ENCODE data around the gene GORASP1. TPM values are rescaled to one million over a fixed set of nuclear protein-coding genes. Genes with fewer than 3 reads are reported as not detected.

Gene GORASP1
- total and polyA plus RNA-seq, 2 of the 13 experiments (the other 11 are each of a cell fraction or from before 2014, with no cell fraction given): 36.4 to 39.8 TPM

DNA sequence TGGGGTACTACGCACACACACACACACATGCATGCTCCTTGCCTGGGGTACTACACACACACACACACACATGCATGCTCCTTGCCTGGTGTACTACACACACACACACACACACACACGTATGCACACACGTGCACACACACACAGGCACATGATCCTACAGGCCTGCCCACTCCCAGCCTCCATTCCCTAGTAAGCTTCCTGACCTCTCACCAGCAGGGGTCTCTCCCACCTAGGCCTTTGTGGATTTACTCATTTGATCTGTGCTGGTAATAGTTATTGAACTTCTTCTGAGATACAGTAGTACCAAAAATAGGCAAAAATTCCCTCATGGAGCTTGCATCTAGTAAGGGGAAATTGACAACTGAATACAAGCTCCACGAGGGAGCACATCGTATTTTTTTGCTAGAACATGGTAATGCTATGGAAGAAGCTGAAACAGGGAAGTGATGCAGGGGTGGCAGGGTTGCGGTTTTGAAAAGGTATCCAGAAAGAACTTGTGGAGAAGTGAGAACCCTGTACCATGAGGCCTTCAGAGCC lies 19.2 kb upstream of the GORASP1 start (continued):
- TF ChIP-seq, protein P1, sequence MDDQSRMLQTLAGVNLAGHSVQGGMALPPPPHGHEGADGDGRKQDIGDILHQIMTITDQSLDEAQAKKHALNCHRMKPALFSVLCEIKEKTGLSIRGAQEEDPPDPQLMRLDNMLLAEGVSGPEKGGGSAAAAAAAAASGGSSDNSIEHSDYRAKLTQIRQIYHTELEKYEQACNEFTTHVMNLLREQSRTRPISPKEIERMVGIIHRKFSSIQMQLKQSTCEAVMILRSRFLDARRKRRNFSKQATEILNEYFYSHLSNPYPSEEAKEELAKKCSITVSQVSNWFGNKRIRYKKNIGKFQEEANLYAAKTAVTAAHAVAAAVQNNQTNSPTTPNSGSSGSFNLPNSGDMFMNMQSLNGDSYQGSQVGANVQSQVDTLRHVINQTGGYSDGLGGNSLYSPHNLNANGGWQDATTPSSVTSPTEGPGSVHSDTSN (CRISPR knock-in tag; IDR thresholded peaks at IDR 0.05; ENCODE audit: borderline replicate concordance): no peak
- peak; percentile 84 for TF ChIP-seq SMC3 (IDR thresholded peaks at IDR 0.05; ENCODE audit: low read length)
- TF ChIP-seq, protein P2, sequence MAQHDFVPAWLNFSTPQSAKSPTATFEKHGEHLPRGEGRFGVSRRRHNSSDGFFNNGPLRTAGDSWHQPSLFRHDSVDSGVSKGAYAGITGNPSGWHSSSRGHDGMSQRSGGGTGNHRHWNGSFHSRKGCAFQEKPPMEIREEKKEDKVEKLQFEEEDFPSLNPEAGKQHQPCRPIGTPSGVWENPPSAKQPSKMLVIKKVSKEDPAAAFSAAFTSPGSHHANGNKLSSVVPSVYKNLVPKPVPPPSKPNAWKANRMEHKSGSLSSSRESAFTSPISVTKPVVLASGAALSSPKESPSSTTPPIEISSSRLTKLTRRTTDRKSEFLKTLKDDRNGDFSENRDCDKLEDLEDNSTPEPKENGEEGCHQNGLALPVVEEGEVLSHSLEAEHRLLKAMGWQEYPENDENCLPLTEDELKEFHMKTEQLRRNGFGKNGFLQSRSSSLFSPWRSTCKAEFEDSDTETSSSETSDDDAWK (CRISPR knock-in tag; IDR thresholded peaks at IDR 0.05): no peak
- no peak for TF ChIP-seq ZNF121 (CRISPR knock-in tag; IDR thresholded peaks at IDR 0.05)
- no peak for TF ChIP-seq NR2F6 (IDR thresholded peaks at IDR 0.05)
- no peak for TF ChIP-seq NR2F6 (CRISPR knock-in tag; IDR thresholded peaks at IDR 0.05)
- no peak for TF ChIP-seq POGZ (CRISPR knock-in tag; IDR thresholded peaks at IDR 0.05)
- no peak for TF ChIP-seq MAFF (IDR thresholded peaks at IDR 0.05; ENCODE audit: low read depth, low read length)
- TF ChIP-seq ZNF207 (IDR thresholded peaks at IDR 0.05; ENCODE audit: borderline replicate concordance): no peak
- TF ChIP-seq SNAI1 (CRISPR knock-in tag; IDR thresholded peaks at IDR 0.05; ENCODE audit: borderline replicate concordance): no peak
- TF ChIP-seq YY1 (IDR thresholded peaks at IDR 0.05; ENCODE audit: insufficient read depth, insufficient replicate concordance, low read depth, low read length): no peak
- TF ChIP-seq, protein P3, sequence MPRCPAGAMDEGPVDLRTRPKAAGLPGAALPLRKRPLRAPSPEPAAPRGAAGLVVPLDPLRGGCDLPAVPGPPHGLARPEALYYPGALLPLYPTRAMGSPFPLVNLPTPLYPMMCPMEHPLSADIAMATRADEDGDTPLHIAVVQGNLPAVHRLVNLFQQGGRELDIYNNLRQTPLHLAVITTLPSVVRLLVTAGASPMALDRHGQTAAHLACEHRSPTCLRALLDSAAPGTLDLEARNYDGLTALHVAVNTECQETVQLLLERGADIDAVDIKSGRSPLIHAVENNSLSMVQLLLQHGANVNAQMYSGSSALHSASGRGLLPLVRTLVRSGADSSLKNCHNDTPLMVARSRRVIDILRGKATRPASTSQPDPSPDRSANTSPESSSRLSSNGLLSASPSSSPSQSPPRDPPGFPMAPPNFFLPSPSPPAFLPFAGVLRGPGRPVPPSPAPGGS (CRISPR knock-in tag; IDR thresholded peaks at IDR 0.05): no peak
- no peak for TF ChIP-seq ZNF850 (CRISPR knock-in tag; conservative IDR thresholded peaks at IDR 0.05)
- TF ChIP-seq CHD4 (IDR thresholded peaks at IDR 0.05; ENCODE audit: borderline replicate concordance, low read length): no peak
- no peak for TF ChIP-seq POLR2AphosphoS2 (IDR thresholded peaks at IDR 0.05; ENCODE audit: low read depth, low read length)
- TF ChIP-seq ZNF816 (CRISPR knock-in tag; IDR thresholded peaks at IDR 0.05; ENCODE audit: borderline replicate concordance): no peak
- TF ChIP-seq ZSCAN25 (CRISPR knock-in tag; IDR thresholded peaks at IDR 0.05): no peak
- TF ChIP-seq SOX6 (IDR thresholded peaks at IDR 0.05): no peak
- TF ChIP-seq SOX6 (CRISPR knock-in tag; IDR thresholded peaks at IDR 0.05): no peak
- no peak for TF ChIP-seq HCFC1 (IDR thresholded peaks at IDR 0.05; ENCODE audit: low read depth, low read length)
- no peak for TF ChIP-seq SP2 (CRISPR knock-in tag; IDR thresholded peaks at IDR 0.05)
- no peak for TF ChIP-seq PCBP2 (optimal IDR thresholded peaks at IDR 0.05; ENCODE audit: low read depth, low read length, poor library complexity, severe bottlenecking)
- TF ChIP-seq, protein P4, sequence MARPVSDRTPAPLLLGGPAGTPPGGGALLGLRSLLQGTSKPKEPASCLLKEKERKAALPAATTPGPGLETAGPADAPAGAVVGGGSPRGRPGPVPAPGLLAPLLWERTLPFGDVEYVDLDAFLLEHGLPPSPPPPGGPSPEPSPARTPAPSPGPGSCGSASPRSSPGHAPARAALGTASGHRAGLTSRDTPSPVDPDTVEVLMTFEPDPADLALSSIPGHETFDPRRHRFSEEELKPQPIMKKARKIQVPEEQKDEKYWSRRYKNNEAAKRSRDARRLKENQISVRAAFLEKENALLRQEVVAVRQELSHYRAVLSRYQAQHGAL (CRISPR knock-in tag; IDR thresholded peaks at IDR 0.05; ENCODE audit: not compliant biosample characterization): no peak
- TF ChIP-seq SKI (IDR thresholded peaks at IDR 0.05; ENCODE audit: partially characterized antibody): no peak
- TF ChIP-seq, protein P5, sequence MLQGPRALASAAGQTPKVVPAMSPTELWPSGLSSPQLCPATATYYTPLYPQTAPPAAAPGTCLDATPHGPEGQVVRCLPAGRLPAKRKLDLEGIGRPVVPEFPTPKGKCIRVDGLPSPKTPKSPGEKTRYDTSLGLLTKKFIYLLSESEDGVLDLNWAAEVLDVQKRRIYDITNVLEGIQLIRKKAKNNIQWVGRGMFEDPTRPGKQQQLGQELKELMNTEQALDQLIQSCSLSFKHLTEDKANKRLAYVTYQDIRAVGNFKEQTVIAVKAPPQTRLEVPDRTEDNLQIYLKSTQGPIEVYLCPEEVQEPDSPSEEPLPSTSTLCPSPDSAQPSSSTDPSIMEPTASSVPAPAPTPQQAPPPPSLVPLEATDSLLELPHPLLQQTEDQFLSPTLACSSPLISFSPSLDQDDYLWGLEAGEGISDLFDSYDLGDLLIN (CRISPR knock-in tag; IDR thresholded peaks at IDR 0.05; ENCODE audit: borderline replicate concordance): no peak
- no peak for TF ChIP-seq ZFP62 (CRISPR knock-in tag; IDR thresholded peaks at IDR 0.05)
- TF ChIP-seq, protein P6, sequence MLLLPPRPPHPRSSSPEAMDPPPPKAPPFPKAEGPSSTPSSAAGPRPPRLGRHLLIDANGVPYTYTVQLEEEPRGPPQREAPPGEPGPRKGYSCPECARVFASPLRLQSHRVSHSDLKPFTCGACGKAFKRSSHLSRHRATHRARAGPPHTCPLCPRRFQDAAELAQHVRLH (CRISPR knock-in tag; IDR thresholded peaks at IDR 0.05; ENCODE audit: borderline replicate concordance, low read depth): no peak
